BJ (cell line): Measurements from ENCODE around the gene EAF2. TPM values are rescaled to one million over a fixed set of nuclear protein-coding genes. Genes with fewer than 3 reads are reported as not detected.
A peak's percentile ranks its signal among the peaks of the same experiment; 100 is the strongest.

ENCODE experiments used
- CTCF ChIA-PET: fragments of 350-600 bp; formaldehyde crosslinking; extraction: SDS; loops from one replicate; lab custom pipeline; 2021; ENCODE audit warnings: antibody characterized with exemption, inconsistent platforms; lab: Yijun Ruan, JAX
- POLR2A ChIA-PET: fragments of 300-600 bp; sonication (Branson Sonifier 250); formaldehyde crosslinking; extraction: SDS; loops from one replicate; lab custom pipeline; 2021; ENCODE audit warnings: antibody characterized with exemption; lab: Charles Lee
- DNase-seq: peaks from one replicate; pipeline ENCODE4 v3.0.0-alpha.2; 2011; ENCODE audit warnings: low read depth
- H3K27me3 ChIP-seq: 2 replicates; pipeline ENCODE4 v1.6.0; 2011; ENCODE audit warnings: low read length; ENCODE audit not compliant: control insufficient read depth, insufficient read depth
- H3K36me3 ChIP-seq: 2 replicates; pipeline ENCODE4 v1.5.1; 2011; ENCODE audit warnings: low read length; ENCODE audit not compliant: control insufficient read depth, insufficient read depth
- H3K4me3 ChIP-seq: 2 replicates; pipeline ENCODE4 v1.5.1; 2011; ENCODE audit warnings: low read depth, mild to moderate bottlenecking, control low read depth, low read length
- polyA minus RNA-seq: library from RNA; depleted of rRNA, polyadenylated mRNA; stranded (reverse); fragments of >200 nt; gene quantifications from 2 replicates; pipeline ENCODE4 v1.2.3, GENCODE V29; 2011; rRNA and poly(A)+ RNA removed
- polyA plus RNA-seq: library from polyadenylated mRNA; depleted of rRNA; stranded (reverse); fragments of >200 nt; gene quantifications from 2 replicates; pipeline ENCODE4 v1.2.3, GENCODE V29; 2011; rRNA removed
- TF ChIP-seq, protein P1 (sequence below): IDR thresholded peaks from 2 replicates; pipeline ENCODE4 v1.5.1; 2011; ENCODE audit warnings: low read depth, mild to moderate bottlenecking, control low read depth, inconsistent platforms, low read length, moderate library complexity; ENCODE audit not compliant: insufficient read depth

The EAF2 gene
- polyA plus RNA-seq (0.40 and 0.70 TPM in 2 replicates), polyA minus RNA-seq (0.57 TPM in 1 of 2 replicates, not detected in the other)

DNA sequence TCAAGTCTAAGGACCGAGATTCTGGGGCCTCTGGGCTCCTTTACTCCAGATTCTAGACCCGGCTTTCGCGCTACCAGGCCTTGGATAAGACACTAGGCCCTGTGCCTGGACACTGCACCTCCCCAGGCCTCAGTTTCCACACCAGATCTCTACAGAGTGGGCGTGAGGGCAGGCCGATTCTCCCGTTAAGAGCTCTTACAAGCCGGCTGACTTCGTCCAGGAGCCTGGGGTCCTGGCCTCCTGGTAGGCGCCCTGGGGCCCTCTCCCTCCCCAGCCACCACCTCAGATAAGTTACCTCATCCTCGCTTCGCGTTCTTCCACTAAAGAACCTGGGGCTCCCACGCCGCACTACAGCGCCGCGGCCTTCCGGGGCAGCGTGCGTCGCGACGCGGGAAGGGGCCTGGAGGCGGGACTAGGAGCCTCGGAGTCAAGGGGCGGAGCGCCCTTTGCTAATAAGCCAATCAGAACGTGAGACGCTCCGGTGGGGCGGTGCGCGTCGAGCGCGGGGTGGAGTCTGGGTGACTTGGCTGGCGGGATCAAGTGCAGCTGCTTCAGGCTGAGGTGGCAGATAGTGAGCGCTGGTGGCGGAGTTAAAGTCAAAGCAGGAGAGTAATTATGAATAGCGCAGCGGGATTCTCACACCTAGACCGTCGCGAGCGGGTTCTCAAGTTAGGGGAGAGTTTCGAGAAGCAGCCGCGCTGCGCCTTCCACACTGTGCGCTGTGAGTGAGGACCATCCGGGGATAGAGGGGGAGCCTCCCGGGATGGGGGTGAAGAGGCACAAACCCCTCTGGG, at the start of gene EAF2, which contains the start of gene IQCB1:
EAF2 (plus strand) TSS at position 539 of the 794 bp plus-strand sequence; CDS start at position 616, 77 bp downstream.
IQCB1 (minus strand) TSS at position 390 of the 794 bp plus-strand sequence. CDS start 6,100 bp downstream, outside the sequence.
- Histone ChIP-seq H3K27me3 (no peaks in the 10 kb centered on the region), H3K36me3 (no peaks in the 10 kb centered on the region), H3K4me3 (peak within 1 kb of the TSS; percentile 65)
- CTCF ChIA-PET: no interaction called here
- TF ChIP-seq, protein P1, sequence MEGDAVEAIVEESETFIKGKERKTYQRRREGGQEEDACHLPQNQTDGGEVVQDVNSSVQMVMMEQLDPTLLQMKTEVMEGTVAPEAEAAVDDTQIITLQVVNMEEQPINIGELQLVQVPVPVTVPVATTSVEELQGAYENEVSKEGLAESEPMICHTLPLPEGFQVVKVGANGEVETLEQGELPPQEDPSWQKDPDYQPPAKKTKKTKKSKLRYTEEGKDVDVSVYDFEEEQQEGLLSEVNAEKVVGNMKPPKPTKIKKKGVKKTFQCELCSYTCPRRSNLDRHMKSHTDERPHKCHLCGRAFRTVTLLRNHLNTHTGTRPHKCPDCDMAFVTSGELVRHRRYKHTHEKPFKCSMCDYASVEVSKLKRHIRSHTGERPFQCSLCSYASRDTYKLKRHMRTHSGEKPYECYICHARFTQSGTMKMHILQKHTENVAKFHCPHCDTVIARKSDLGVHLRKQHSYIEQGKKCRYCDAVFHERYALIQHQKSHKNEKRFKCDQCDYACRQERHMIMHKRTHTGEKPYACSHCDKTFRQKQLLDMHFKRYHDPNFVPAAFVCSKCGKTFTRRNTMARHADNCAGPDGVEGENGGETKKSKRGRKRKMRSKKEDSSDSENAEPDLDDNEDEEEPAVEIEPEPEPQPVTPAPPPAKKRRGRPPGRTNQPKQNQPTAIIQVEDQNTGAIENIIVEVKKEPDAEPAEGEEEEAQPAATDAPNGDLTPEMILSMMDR: no peak
- POLR2A ChIA-PET: no interaction called here
- peak; percentile 70 for DNase-seq

DNA sequence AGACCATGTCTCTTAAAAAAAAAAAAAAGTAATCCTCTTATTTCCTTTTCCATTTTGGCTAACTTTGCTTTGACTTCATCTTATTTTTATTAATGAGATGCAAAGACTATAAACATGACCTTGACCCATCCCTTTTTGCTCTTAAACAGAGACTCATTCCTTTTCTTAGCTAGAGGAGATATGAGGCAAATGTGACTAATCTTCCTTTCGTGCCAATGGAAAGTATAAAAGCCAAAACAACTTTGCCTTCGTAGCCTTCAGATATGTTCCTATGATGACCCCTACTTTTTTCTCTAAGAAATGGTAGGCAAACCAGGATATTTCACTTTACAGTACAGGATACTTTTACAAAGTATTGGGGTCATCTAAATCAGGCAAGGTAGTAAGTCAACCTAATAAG, 48.5 kb upstream of the EAF2 start:
- no peak overlapping the region for H3K4me3 ChIP-seq
- H3K27me3 ChIP-seq: no peaks in the 10 kb centered on the region
- ChIA-PET CTCF (no interaction called here), POLR2A (interaction anchor here (0.6 kb wide), 1 partner anchor 577 kb away, joined by 5 read pairs; no protein-coding TSS in a partner anchor)
- DNase-seq: no peak
- H3K36me3 ChIP-seq: peaks cover 2% of the 10 kb centered on the region; the same call in 1 of the 2 replicates
- TF ChIP-seq, protein P1: no peak

DNA sequence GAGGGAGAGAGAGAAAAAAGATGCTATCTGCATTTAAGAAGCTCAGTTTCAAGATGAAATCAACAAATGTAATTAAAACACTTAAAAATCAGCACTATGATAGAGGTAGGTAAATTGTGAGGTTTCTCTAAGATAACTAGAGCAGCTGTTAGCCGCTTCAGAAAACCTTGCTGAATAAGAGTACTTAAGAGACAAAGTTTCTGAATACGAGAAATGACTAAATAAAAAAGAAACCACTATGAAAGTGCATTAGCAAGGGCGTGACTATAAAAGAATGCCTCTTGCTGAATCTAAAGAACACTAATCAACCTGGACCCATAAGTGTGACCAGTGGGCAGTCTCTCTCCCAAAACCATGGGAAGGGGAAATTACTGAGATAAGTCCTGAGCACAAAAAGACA, 41.9 kb upstream of the EAF2 start:
- Histone ChIP-seq H3K36me3 (0 out of 2 replicates have a peak, but pooled peaks cover 1% of the 10 kb centered on the region), H3K27me3 (no peaks in the 10 kb centered on the region), H3K4me3 (no peak overlapping the region)
- no peak for DNase-seq
- ChIA-PET CTCF (no interaction called here), POLR2A (no interaction called here)
- TF ChIP-seq, protein P1: no peak

DNA sequence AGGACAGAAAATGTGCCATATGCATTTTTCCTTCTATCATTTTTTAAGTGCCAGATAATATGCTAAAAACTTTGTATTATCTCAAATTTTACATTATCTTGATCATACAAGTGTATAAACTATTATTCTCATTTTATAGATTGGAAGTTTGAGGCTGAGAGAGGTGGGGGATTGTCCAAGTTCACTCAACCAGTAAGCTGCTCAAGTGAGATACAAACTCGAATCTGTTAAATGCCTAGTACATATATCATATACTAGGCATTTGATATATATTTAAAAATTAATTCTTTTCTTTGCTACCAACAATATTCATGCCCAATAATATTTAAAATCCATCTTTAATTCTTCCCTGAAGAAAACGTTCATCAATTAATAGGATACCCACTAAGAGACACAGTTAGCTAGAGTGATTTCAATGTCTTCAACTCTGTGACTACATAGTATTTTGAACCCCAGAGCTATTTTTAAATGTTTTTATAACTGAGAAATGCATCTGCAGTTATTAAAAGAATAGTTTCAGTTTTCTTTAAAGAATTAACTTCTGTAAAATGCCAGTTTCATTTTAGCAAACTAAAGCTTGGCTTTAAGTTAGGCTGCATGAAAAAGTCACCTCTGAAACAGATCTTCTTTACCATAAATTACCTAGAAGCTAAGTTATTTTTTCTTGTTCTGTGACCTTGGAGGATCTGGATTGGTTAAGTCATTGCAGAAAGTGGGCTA, 40.6 kb upstream of the EAF2 start:
- no peak for DNase-seq
- H3K4me3 ChIP-seq: no peak overlapping the region
- CTCF ChIA-PET: no interaction called here
- no peaks in the 10 kb centered on the region for H3K36me3 ChIP-seq
- POLR2A ChIA-PET: no interaction called here
- no peaks in the 10 kb centered on the region for H3K27me3 ChIP-seq
- TF ChIP-seq, protein P1: no peak

DNA sequence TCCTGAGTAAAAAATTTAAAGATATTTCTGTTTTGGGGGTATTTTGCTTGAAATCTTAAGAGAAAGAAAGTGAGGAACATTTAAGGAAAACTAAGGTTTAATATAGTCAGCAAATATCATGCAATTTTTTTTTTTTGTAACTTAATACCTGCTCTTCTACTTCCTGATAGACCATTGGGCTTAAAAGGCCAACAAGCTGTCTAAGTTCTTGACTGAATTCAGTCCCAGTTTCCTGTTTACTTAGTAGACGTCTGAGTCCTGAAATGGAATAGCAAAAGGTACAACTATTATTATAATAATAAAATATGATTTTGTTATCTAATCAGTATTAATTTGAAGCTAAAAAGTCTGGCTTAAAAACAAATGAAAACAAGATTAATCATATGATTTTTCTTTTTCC, 38.0 kb upstream of the EAF2 start:
- DNase-seq: no peak
- ChIA-PET POLR2A (no interaction called here), CTCF (no interaction called here)
- Histone ChIP-seq H3K4me3 (no peak overlapping the region), H3K27me3 (no peaks in the 10 kb centered on the region), H3K36me3 (no peaks in the 10 kb centered on the region)
- TF ChIP-seq, protein P1: no peak
